Amniotic epithelial cell (primary cell): Measurements from ENCODE around the gene ARMC12.
A peak's percentile ranks its signal among the peaks of the same experiment; 100 is the strongest.
"Not testable (repeated sequence)": the region's sequence is repeated elsewhere in the genome, so short reads cannot be mapped to it uniquely, and the experiment has no call there.

ENCODE experiments used
- DNase-seq: peaks from one replicate; pipeline ENCODE4 v3.0.0-alpha.2; 2010; ENCODE audit warnings: low read depth

The ARMC12 gene

GRCh38 chr6:35734319-35734718, 2.5 kb upstream of the ARMC12 start:
- DNase-seq = not testable (repeated sequence)

- no peak for DNase-seq
These were observed 1.4 kb upstream of the ARMC12 start for GRCh38 chr6:35735452-35735851.

GRCh38 chr6:35736253-35736894, 458 bp upstream of the ARMC12 start:
- peak; percentile 44 for DNase-seq

GRCh38 chr6:35737413-35738211, 780 bp downstream of the ARMC12 start:
- peak; percentile 86 for DNase-seq

- no peak for DNase-seq
These were observed 3.1 kb downstream of the ARMC12 start for GRCh38 chr6:35739645-35740524.

- no peak for DNase-seq
These were observed 6.0 kb downstream of the ARMC12 start for GRCh38 chr6:35742842-35743241.

GRCh38 chr6:35745509-35745908, 8.7 kb downstream of the ARMC12 start:
- no peak for DNase-seq

GRCh38 chr6:35746516-35746915, 9.7 kb downstream of the ARMC12 start:
- no peak for DNase-seq

- no peak for DNase-seq
These were observed 11.0 kb downstream of the ARMC12 start for GRCh38 chr6:35747877-35748276.

- no peak for DNase-seq
These were observed 13.7 kb downstream of the ARMC12 start for GRCh38 chr6:35750557-35750956.

GRCh38 chr6:35751594-35751993, 14.8 kb downstream of the ARMC12 start:
- DNase-seq = no peak

- no peak for DNase-seq
These were observed 15.5 kb downstream of the ARMC12 start for GRCh38 chr6:35752330-35752729.

GRCh38 chr6:35754452-35755277, 17.8 kb downstream of the ARMC12 start:
- no peak for DNase-seq

GRCh38 chr6:35755278-35755924, 18.6 kb downstream of the ARMC12 start:
- DNase-seq = no peak

- DNase-seq = peak; percentile 63
These were observed 20.8 kb downstream of the ARMC12 start for GRCh38 chr6:35757456-35758123.

- no peak for DNase-seq
These were observed 22.6 kb downstream of the ARMC12 start for GRCh38 chr6:35759426-35759825.

GRCh38 chr6:35765739-35766138, 28.9 kb downstream of the ARMC12 start:
- no peak for DNase-seq

GRCh38 chr6:35769211-35769610, 32.4 kb downstream of the ARMC12 start:
- no peak for DNase-seq

- no peak for DNase-seq
These were observed 34.5 kb downstream of the ARMC12 start for GRCh38 chr6:35771343-35771627.

- no peak for DNase-seq
These were observed 37.4 kb downstream of the ARMC12 start for GRCh38 chr6:35774116-35774794.
